Mesenteric fat pad (tissue), 1 donor: ENCODE data around the gene TMEM132E. TPM values are rescaled to one million over a fixed set of nuclear protein-coding genes. Genes with fewer than 3 reads are reported as not detected.

Experiments used
- total RNA-seq: library from RNA; stranded (reverse); fragmentation: NEBNext Ultra II Directional; extraction: Animal tissue kit (Norgen Biotek cat#: 25700); gene quantifications from one replicate; pipeline ENCODE4 v1.2.1, GENCODE V29; 2021
- donor health status: DM: yes; HTN: yes; CAD: no.

Gene TMEM132E
- total RNA-seq, 1 donor from 2014 or later: 0.16 TPM

Other genes with a start within 250 kb of the TMEM132E start
- 5.1 TPM for gene CCL13, start 223.1 kb upstream of the TMEM132E start, total RNA-seq
- gene CCL1, start 216.3 kb upstream of the TMEM132E start, total RNA-seq: not detected